OCI-LY1 (cell line): ENCODE results near the gene SWAP70.

Source experiments
- H2AFZ ChIP-seq: fragments of 200-600 bp; sonication (generic), shearing (Covaris generic); 2 replicates; pipeline ENCODE4 v1.6.0; 2014; ENCODE audit warnings: antibody characterized with exemption, mild to moderate bottlenecking, low read length
- H3F3A ChIP-seq: fragments of 200-600 bp; sonication (generic), shearing (Covaris generic); 2 replicates; pipeline ENCODE4 v1.6.0; 2014; ENCODE audit warnings: mild to moderate bottlenecking, antibody characterized with exemption, low read length, moderate library complexity; ENCODE audit not compliant: insufficient read depth
- H3K27ac ChIP-seq: fragments of 200-600 bp; sonication (generic); 2 replicates; pipeline ENCODE4 v1.5.1; 2014; ENCODE audit warnings: low read length, mixed run types, mild to moderate bottlenecking, low read depth; ENCODE audit not compliant: poor library complexity, severe bottlenecking
- H3K27me3 ChIP-seq: fragments of 200-600 bp; sonication (generic); 2 replicates; pipeline ENCODE4 v1.6.0; 2014; ENCODE audit warnings: antibody characterized with exemption, mild to moderate bottlenecking, low read length, moderate library complexity; ENCODE audit not compliant: insufficient read depth
- H3K36me3 ChIP-seq: fragments of 200-600 bp; sonication (generic); 2 replicates; pipeline ENCODE4 v1.6.1; 2014; ENCODE audit warnings: mild to moderate bottlenecking, antibody characterized with exemption, low read length, moderate library complexity, mixed read lengths; ENCODE audit not compliant: insufficient read depth
- H3K4me1 ChIP-seq: fragments of 200-600 bp; sonication (generic); 2 replicates; pipeline ENCODE4 v1.5.1; 2014; ENCODE audit warnings: mild to moderate bottlenecking, low read length, moderate library complexity; ENCODE audit not compliant: insufficient read depth, severe bottlenecking
- H3K4me2 ChIP-seq: fragments of 200-600 bp; sonication (generic), shearing (Covaris generic); 2 replicates; pipeline ENCODE4 v1.6.1; 2014; ENCODE audit warnings: low read length
- H3K4me3 ChIP-seq: fragments of 200-600 bp; sonication (generic); 2 replicates; pipeline ENCODE4 v1.5.1; 2014; ENCODE audit warnings: low read length, low read depth, mild to moderate bottlenecking, mixed read lengths; ENCODE audit not compliant: poor library complexity, severe bottlenecking
- H3K79me2 ChIP-seq: fragments of 200-600 bp; shearing (Covaris generic); 2 replicates; pipeline ENCODE4 v1.6.1; 2016; ENCODE audit warnings: mixed run types, low read length, mixed read lengths; ENCODE audit not compliant: insufficient read depth
- H3K9ac ChIP-seq: fragments of 200-600 bp; sonication (generic), shearing (Covaris generic); 2 replicates; pipeline ENCODE4 v1.6.1; 2014; ENCODE audit warnings: mild to moderate bottlenecking, low read length, mixed read lengths
- H3K9me2 ChIP-seq: fragments of 200-600 bp; sonication (generic), shearing (Covaris generic); 2 replicates; pipeline ENCODE4 v1.6.1; 2014; ENCODE audit warnings: low read depth, mild to moderate bottlenecking, low read length, mixed read lengths
- H3K9me3 ChIP-seq: fragments of 200-600 bp; shearing (Covaris generic); 2 replicates; pipeline ENCODE4 v1.6.1; 2014; ENCODE audit warnings: low read length, mixed read lengths
- H4K20me1 ChIP-seq: fragments of 200-600 bp; sonication (generic), shearing (Covaris generic); 2 replicates; pipeline ENCODE4 v1.6.0; 2016; ENCODE audit warnings: mild to moderate bottlenecking, low read length; ENCODE audit not compliant: insufficient read depth
- EZH2 ChIP-seq: fragments of 200-600 bp; sonication (generic), shearing (Covaris generic); IDR thresholded peaks from 2 replicates; pipeline ENCODE4 v1.8.0; 2017; ENCODE audit warnings: borderline replicate concordance, mixed run types, mild to moderate bottlenecking, antibody characterized with exemption, low read length, moderate library complexity, mixed read lengths
- TF ChIP-seq, protein P1 (sequence below): fragments of 200-600 bp; sonication (generic), shearing (Covaris generic); IDR thresholded peaks from 2 replicates; pipeline ENCODE4 v1.5.1; 2017; ENCODE audit warnings: mild to moderate bottlenecking, antibody characterized with exemption, low read length, moderate library complexity, mixed read lengths

Gene SWAP70

DNA sequence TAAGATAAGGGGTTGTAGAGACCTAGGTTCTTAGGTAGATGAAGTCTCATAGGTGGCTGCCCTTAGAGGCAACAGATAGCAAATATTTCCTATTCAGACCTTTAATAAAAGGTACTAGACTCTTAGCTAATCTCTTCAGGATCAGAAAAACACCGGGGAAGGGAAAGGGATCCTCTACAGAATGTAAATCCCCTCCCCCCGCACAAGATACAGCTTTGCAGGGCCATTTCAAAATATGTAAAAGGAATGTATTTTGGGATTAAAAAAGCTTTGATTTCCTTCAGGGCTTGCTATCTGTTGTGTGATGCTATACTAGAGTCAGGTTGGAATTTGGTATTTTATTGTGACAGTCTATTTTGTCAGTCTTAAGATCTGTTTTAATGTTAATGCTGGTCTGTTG, 113.2 kb downstream of the SWAP70 start:
- Histone ChIP-seq H3K4me2 (no peak overlapping the region), H2AFZ (no peak overlapping the region), H3K4me3 (no peak overlapping the region), H3K79me2 (no peaks in the 10 kb centered on the region), H4K20me1 (no peaks in the 10 kb centered on the region), H3F3A (no peaks in the 10 kb centered on the region), H3K9me3 (no peaks in the 10 kb centered on the region), H3K36me3 (peaks cover 20% of the 10 kb centered on the region), H3K9ac (no peak overlapping the region), H3K9me2 (no peaks in the 10 kb centered on the region), H3K27me3 (no peaks in the 10 kb centered on the region), H3K4me1 (no peaks in the 10 kb centered on the region), H3K27ac (no peak overlapping the region)
- no peak for TF ChIP-seq EZH2
- TF ChIP-seq, protein P1, sequence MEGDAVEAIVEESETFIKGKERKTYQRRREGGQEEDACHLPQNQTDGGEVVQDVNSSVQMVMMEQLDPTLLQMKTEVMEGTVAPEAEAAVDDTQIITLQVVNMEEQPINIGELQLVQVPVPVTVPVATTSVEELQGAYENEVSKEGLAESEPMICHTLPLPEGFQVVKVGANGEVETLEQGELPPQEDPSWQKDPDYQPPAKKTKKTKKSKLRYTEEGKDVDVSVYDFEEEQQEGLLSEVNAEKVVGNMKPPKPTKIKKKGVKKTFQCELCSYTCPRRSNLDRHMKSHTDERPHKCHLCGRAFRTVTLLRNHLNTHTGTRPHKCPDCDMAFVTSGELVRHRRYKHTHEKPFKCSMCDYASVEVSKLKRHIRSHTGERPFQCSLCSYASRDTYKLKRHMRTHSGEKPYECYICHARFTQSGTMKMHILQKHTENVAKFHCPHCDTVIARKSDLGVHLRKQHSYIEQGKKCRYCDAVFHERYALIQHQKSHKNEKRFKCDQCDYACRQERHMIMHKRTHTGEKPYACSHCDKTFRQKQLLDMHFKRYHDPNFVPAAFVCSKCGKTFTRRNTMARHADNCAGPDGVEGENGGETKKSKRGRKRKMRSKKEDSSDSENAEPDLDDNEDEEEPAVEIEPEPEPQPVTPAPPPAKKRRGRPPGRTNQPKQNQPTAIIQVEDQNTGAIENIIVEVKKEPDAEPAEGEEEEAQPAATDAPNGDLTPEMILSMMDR, result no peak

DNA sequence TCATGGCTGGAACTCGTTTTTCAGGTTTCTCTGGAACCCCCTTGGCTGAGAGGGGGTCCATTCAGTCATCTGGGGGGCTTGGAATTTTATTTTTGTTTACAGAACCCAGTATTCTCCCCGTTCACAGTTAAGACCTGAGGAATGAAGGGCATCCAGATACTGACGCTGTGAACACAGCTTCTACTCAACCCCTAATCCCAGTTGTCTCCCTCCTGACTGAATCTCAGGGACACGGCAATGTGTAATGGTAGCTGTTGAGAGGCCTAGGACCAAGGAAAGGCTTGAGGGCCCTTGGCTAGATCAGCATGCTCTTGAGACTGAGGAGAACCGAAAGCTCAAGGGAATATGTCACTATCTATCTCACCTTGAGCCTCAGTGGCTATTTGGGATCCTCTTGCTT, 113.6 kb downstream of the SWAP70 start:
- no peak overlapping the region for H3K4me3 ChIP-seq
- H3K4me1 ChIP-seq, result no peaks in the 10 kb centered on the region
- TF ChIP-seq EZH2, result no peak
- TF ChIP-seq, protein P1, result no peak
- H3K27me3 ChIP-seq, result no peaks in the 10 kb centered on the region
- peaks cover 20% of the 10 kb centered on the region for H3K36me3 ChIP-seq
- no peak overlapping the region for H2AFZ ChIP-seq
- H4K20me1 ChIP-seq, result no peaks in the 10 kb centered on the region
- no peak overlapping the region for H3K27ac ChIP-seq
- no peaks in the 10 kb centered on the region for H3K9me3 ChIP-seq
- H3K79me2 ChIP-seq, result no peaks in the 10 kb centered on the region
- H3K9me2 ChIP-seq, result no peaks in the 10 kb centered on the region
- no peaks in the 10 kb centered on the region for H3F3A ChIP-seq
- H3K9ac ChIP-seq, result no peak overlapping the region
- H3K4me2 ChIP-seq, result no peak overlapping the region

DNA sequence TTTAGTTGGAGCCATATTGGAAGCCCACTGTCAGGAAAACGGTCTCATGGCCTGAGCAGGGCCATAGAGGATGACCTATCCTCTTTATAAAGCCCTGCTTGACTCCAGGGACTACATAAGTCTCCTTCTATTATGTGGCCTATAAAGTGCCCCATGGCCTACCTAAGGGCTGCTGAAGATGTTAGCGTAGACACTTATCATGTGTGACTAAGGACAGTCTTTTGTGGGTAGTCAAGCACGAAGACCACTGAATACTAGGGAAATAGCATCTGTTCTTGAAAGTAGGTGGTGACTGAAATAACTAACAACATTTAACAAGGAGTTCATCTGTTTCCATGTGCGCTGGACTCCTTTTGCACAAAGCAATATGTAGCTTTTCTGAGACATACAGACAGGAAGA, 117.1 kb downstream of the SWAP70 start:
- Histone ChIP-seq H3K9ac (no peak overlapping the region), H3K9me2 (no peaks in the 10 kb centered on the region), H3K27ac (no peak overlapping the region), H3K4me2 (no peak overlapping the region), H3K36me3 (peaks cover 24% of the 10 kb centered on the region), H3K4me3 (no peak overlapping the region), H3K4me1 (no peaks in the 10 kb centered on the region), H2AFZ (no peak overlapping the region), H3F3A (no peaks in the 10 kb centered on the region), H3K9me3 (no peaks in the 10 kb centered on the region), H3K27me3 (no peaks in the 10 kb centered on the region), H3K79me2 (no peaks in the 10 kb centered on the region), H4K20me1 (no peaks in the 10 kb centered on the region)
- TF ChIP-seq, protein P1, result no peak
- no peak for TF ChIP-seq EZH2
